ENCODE results near the gene UBC.

Gene UBC

DNA sequence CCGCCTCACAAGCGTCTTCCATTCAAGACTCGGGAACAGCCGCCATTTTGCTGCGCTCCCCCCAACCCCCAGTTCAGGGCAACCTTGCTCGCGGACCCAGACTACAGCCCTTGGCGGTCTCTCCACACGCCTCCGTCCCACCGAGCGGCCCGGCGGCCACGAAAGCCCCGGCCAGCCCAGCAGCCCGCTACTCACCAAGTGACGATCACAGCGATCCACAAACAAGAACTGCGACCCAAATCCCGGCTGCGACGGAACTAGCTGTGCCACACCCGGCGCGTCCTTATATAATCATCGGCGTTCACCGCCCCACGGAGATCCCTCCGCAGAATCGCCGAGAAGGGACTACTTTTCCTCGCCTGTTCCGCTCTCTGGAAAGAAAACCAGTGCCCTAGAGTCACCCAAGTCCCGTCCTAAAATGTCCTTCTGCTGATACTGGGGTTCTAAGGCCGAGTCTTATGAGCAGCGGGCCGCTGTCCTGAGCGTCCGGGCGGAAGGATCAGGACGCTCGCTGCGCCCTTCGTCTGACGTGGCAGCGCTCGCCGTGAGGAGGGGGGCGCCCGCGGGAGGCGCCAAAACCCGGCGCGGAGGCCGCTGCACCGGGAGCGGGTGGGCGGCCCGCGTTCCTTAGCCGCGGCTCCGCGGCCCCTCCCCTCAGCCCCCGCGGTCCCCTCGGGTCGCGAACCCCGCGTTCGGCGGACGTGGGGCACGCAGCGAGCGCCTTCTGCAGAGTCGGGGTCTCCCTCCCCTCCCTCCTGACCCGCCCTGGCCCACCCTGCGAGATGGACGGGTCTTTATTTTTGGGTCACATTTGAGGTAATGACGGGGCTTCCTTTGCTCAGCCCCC is at the start of gene UBC:
Gene UBC (minus strand): TSS at position 259 of the 847 bp plus-strand sequence. CDS start 879 bp downstream, outside the sequence.
- Histone ChIP-seq H3K27me3 (ENCODE audit: control insufficient read depth, insufficient read depth, low read length) (no peaks in the 10 kb centered on the region), H3K4me3 (ENCODE audit: low read length) (peak within 1 kb of the TSS; percentile 91), H3K36me3 (ENCODE audit: control insufficient read depth, insufficient read depth, low read length) (peaks cover 11% of the 10 kb centered on the region), H3K4me1 (ENCODE audit: control insufficient read depth, insufficient read depth, low read length) (peaks cover 53% of the 10 kb centered on the region), H3K9me3 (ENCODE audit: control insufficient read depth, low read length) (no peaks in the 10 kb centered on the region), H3K9ac (ENCODE audit: low read length) (peak within 1 kb of the TSS; percentile 100)

DNA sequence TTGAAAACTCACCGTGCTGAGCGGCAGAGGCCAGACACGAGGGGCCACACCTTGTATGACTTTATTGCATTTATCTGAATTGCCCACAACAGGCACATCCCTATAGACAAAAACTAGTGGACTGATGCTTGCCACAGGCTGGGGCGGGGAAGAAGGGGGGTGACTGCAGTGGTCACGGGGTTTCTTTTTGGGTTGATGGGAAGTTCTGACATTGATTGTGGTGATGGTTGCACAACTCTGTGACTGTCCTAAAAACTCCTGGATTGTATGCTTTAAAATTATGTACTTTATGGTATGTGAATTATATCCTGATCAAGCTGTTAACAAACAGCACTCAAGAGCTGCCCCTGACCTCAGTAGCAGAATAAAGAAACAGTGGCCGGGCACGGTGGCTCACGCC is 48.8 kb upstream of the UBC start:
- no peaks in the 10 kb centered on the region for H3K27me3 ChIP-seq (ENCODE audit: control insufficient read depth, insufficient read depth, low read length)
- H3K9me3 ChIP-seq (ENCODE audit: control insufficient read depth, low read length), result no peaks in the 10 kb centered on the region
- no peaks in the 10 kb centered on the region for H3K4me1 ChIP-seq (ENCODE audit: control insufficient read depth, insufficient read depth, low read length)
- H3K4me3 ChIP-seq (ENCODE audit: low read length), result no peak overlapping the region
- no peak overlapping the region for H3K9ac ChIP-seq (ENCODE audit: low read length)
- no peaks in the 10 kb centered on the region for H3K36me3 ChIP-seq (ENCODE audit: control insufficient read depth, insufficient read depth, low read length)

DNA sequence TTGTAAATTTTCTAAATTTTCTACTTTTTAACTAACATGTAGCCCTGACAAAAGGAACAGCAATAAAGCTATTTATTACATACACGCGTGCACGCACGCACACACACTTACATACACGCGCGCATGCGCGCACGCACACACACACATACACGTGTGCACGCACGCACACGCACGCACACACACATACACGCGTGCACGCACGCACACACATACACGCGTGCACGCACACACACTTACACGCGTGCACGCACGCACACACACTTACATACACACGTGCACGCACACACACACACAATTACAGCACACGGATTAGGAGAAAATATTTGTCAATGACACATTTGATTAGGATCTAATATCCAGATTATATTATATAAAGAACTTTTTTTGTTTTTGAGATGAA is 46.6 kb upstream of the UBC start:
- H3K9ac ChIP-seq (ENCODE audit: low read length), result no peak overlapping the region
- H3K4me1 ChIP-seq (ENCODE audit: control insufficient read depth, insufficient read depth, low read length), result no peaks in the 10 kb centered on the region
- H3K36me3 ChIP-seq (ENCODE audit: control insufficient read depth, insufficient read depth, low read length), result no peaks in the 10 kb centered on the region
- H3K27me3 ChIP-seq (ENCODE audit: control insufficient read depth, insufficient read depth, low read length), result no peaks in the 10 kb centered on the region
- no peaks in the 10 kb centered on the region for H3K9me3 ChIP-seq (ENCODE audit: control insufficient read depth, low read length)
- no peak overlapping the region for H3K4me3 ChIP-seq (ENCODE audit: low read length)

DNA sequence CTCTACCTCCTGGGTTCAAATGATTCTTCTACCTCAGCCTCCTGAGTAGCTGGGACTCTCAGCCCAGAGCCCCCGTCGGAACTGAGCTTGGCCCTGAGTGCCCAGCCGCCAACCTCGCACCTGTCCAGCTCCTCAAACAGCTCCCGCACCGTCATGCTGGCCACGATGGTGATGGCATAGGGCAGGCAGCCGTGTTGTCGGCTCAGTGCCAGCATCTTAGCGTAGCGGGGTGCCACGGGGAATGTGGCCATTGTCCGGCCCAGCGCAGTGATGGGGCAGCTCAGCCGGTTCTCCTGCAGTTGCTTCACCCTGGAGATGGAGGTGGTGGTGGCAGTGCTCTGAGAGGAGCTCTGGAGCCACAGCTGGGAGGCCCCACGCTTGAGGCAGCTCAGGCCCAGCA is 42.1 kb upstream of the UBC start:
- no peak overlapping the region for H3K4me3 ChIP-seq (ENCODE audit: low read length)
- no peaks in the 10 kb centered on the region for H3K36me3 ChIP-seq (ENCODE audit: control insufficient read depth, insufficient read depth, low read length)
- no peaks in the 10 kb centered on the region for H3K9me3 ChIP-seq (ENCODE audit: control insufficient read depth, low read length)
- H3K4me1 ChIP-seq (ENCODE audit: control insufficient read depth, insufficient read depth, low read length), result no peaks in the 10 kb centered on the region
- no peak overlapping the region for H3K9ac ChIP-seq (ENCODE audit: low read length)
- H3K27me3 ChIP-seq (ENCODE audit: control insufficient read depth, insufficient read depth, low read length), result no peaks in the 10 kb centered on the region

DNA sequence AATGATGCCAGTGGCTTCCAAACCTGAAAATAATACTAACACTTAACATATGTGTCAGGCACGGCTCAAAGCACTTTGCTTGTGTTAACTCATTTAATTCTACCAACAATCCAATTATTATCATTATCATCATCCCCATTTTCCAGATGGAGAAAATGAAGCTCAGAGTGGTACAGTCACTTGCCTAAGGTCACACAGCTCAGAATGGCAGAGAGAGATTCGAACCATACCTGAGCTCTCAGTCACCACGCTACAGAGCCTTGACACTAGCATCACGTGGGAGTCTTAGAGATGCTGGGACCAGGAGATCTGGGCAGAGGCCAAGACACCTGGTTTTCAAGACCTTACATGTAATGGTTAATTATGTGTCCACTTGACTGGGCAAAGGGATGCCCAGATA is 40.3 kb upstream of the UBC start:
- H3K27me3 ChIP-seq (ENCODE audit: control insufficient read depth, insufficient read depth, low read length), result no peaks in the 10 kb centered on the region
- no peaks in the 10 kb centered on the region for H3K4me1 ChIP-seq (ENCODE audit: control insufficient read depth, insufficient read depth, low read length)
- no peaks in the 10 kb centered on the region for H3K9me3 ChIP-seq (ENCODE audit: control insufficient read depth, low read length)
- no peaks in the 10 kb centered on the region for H3K36me3 ChIP-seq (ENCODE audit: control insufficient read depth, insufficient read depth, low read length)
- H3K9ac ChIP-seq (ENCODE audit: low read length), result no peak overlapping the region
- H3K4me3 ChIP-seq (ENCODE audit: low read length), result no peak overlapping the region

DNA sequence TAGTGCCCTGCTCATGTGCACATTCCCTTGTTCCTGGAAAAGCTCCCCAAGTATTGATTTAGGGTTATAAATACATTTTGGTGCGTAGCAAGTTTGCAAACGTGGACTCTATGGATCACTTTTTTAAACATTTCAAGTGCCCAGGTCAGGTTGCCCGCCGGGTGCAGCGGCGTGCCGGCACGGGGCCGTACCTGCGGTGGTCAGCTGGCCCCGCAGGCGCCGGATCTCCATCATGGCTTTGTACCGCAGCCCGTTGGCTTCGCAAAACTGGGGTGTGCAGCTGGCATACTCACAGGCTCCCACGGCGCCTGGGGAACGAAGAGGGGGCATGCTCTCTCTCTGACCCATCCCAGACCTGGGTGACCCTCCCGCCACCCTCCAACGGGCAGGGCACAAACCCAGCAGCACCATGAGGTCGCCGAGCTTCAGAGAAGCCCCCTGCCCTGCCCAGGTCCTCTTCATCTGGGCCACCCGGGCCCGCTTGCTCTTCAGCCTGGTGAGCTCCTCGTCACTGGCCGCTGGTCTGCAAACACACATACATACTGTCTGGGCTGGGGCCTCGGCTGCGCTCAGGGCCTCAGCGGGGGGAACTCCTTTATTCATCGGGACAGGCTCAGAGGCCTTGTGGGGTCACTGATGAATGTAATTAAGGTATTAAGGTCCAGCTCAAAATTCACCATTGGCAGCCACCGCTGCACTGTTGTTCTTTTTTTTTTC is 39.4 kb upstream of the UBC start:
- no peaks in the 10 kb centered on the region for H3K27me3 ChIP-seq (ENCODE audit: control insufficient read depth, insufficient read depth, low read length)
- no peak overlapping the region for H3K9ac ChIP-seq (ENCODE audit: low read length)
- H3K9me3 ChIP-seq (ENCODE audit: control insufficient read depth, low read length), result no peaks in the 10 kb centered on the region
- H3K4me3 ChIP-seq (ENCODE audit: low read length), result no peak overlapping the region
- no peaks in the 10 kb centered on the region for H3K4me1 ChIP-seq (ENCODE audit: control insufficient read depth, insufficient read depth, low read length)
- H3K36me3 ChIP-seq (ENCODE audit: control insufficient read depth, insufficient read depth, low read length), result no peaks in the 10 kb centered on the region

DNA sequence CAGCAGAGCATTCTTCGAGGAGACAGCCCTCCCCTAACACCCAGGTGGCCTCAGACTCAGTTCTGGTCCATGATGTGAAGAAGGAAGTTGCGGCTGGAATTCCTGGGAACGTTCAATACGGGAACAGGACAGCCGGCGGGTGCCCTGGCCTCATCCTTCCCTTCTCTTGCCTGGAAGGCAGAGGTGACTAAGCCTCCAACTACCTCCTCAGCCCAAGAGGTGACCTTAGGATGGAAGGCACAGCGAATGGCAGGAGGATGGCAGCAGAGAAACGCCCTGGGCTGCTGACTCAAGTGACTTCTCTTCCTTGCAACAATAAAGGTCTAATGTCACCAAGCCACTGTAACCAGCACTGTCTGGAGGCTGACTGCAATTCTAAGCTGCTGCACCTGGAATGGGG is 38.4 kb upstream of the UBC start:
- Histone ChIP-seq H3K9ac (ENCODE audit: low read length) (no peak overlapping the region), H3K36me3 (ENCODE audit: control insufficient read depth, insufficient read depth, low read length) (no peaks in the 10 kb centered on the region), H3K27me3 (ENCODE audit: control insufficient read depth, insufficient read depth, low read length) (no peaks in the 10 kb centered on the region), H3K9me3 (ENCODE audit: control insufficient read depth, low read length) (no peaks in the 10 kb centered on the region), H3K4me1 (ENCODE audit: control insufficient read depth, insufficient read depth, low read length) (no peaks in the 10 kb centered on the region), H3K4me3 (ENCODE audit: low read length) (no peak overlapping the region)

DNA sequence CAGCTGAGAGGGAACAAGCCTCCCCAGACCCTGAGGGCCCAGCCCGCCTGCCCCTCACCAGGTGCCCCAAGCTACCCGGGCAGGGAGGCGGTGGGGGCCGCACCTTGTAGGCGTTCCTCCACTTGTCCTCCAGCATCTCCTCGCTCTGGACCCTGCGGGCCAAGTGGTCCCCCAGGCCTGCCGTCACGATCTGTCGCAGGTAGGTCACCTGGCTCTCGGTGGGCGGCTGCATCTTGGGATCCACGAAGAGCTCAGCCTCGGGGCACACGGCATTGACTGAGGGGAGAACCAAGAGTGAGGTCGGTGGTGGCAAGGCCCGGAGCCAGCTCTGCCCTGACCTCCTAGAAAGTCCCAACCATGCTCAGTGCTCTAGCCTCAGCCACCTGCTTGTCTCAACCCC is 37.8 kb upstream of the UBC start:
- Histone ChIP-seq H3K9ac (ENCODE audit: low read length) (no peak overlapping the region), H3K4me3 (ENCODE audit: low read length) (no peak overlapping the region), H3K36me3 (ENCODE audit: control insufficient read depth, insufficient read depth, low read length) (no peaks in the 10 kb centered on the region), H3K9me3 (ENCODE audit: control insufficient read depth, low read length) (no peaks in the 10 kb centered on the region), H3K4me1 (ENCODE audit: control insufficient read depth, insufficient read depth, low read length) (no peaks in the 10 kb centered on the region), H3K27me3 (ENCODE audit: control insufficient read depth, insufficient read depth, low read length) (no peaks in the 10 kb centered on the region)

DNA sequence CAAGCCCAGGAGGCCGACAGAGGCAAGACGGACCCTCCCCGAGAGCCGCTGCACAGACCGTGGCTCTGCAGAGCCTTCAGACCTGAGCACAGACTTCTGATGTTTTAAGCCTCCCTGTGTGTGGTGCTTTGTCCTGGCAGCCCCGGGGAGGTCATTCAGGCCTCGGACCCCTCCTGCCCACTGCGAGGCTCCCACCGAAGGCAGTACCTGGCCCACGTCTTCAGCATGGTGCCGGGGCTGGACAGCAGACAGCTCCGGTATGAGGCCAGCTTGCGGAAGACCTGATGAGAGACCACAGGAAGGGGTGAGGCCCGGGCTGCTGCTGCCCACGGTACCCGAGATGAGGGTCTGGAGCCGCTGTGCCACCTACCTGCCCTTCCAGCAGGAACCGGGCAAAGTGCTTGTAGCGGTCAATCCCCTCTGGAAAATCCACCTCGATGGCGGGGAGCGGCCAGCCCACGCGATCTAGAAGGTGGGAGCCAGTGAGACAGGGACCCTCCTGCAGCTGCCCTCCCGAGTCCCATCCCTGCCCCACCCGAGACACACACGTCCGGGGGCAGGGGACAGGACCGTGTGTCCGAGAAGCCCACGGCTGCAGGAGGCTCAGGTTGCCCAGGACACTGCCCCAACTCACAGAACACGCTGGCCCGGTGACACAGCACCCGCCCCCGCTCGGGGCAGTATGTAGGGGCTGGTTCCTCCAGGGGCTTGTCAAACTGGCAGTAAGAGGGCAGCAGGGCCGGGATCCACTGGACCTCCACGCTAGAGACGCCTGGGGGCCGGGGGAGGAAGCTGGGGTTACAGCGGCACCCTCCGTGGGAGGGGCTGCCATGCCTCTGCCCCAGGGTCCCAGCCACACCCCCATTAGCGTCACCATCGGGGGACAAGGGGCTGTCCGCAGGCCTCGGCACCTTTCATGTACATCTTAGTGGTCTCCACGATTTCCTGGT is 35.6 kb upstream of the UBC start:
- no peaks in the 10 kb centered on the region for H3K36me3 ChIP-seq (ENCODE audit: control insufficient read depth, insufficient read depth, low read length)
- H3K9me3 ChIP-seq (ENCODE audit: control insufficient read depth, low read length), result no peaks in the 10 kb centered on the region
- no peaks in the 10 kb centered on the region for H3K27me3 ChIP-seq (ENCODE audit: control insufficient read depth, insufficient read depth, low read length)
- no peaks in the 10 kb centered on the region for H3K4me1 ChIP-seq (ENCODE audit: control insufficient read depth, insufficient read depth, low read length)
- H3K9ac ChIP-seq (ENCODE audit: low read length), result no peak overlapping the region
- H3K4me3 ChIP-seq (ENCODE audit: low read length), result no peak overlapping the region

DNA sequence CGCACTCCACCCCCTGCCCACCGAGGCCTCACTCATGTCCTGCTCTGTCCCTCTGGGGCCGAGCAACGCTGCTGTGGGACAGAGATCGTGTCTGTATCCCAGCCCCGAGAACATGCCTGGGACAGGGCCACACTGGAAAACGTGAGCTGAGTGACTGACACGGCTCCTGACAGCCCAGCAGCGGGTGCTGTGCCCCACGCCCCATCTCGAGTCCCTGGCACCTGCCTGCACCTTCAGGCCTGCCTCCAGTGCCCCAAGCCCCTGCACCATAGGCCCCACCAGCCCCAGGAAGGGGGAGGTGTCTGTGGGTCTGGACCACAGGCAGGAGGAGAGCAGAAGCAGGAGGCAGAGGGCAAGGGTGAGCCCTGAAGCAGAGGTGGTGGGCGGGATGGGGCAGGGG is 34.6 kb upstream of the UBC start:
- H3K9ac ChIP-seq (ENCODE audit: low read length), result no peak overlapping the region
- H3K9me3 ChIP-seq (ENCODE audit: control insufficient read depth, low read length), result no peaks in the 10 kb centered on the region
- H3K4me3 ChIP-seq (ENCODE audit: low read length), result no peak overlapping the region
- H3K27me3 ChIP-seq (ENCODE audit: control insufficient read depth, insufficient read depth, low read length), result no peaks in the 10 kb centered on the region
- H3K4me1 ChIP-seq (ENCODE audit: control insufficient read depth, insufficient read depth, low read length), result no peaks in the 10 kb centered on the region
- no peaks in the 10 kb centered on the region for H3K36me3 ChIP-seq (ENCODE audit: control insufficient read depth, insufficient read depth, low read length)

DNA sequence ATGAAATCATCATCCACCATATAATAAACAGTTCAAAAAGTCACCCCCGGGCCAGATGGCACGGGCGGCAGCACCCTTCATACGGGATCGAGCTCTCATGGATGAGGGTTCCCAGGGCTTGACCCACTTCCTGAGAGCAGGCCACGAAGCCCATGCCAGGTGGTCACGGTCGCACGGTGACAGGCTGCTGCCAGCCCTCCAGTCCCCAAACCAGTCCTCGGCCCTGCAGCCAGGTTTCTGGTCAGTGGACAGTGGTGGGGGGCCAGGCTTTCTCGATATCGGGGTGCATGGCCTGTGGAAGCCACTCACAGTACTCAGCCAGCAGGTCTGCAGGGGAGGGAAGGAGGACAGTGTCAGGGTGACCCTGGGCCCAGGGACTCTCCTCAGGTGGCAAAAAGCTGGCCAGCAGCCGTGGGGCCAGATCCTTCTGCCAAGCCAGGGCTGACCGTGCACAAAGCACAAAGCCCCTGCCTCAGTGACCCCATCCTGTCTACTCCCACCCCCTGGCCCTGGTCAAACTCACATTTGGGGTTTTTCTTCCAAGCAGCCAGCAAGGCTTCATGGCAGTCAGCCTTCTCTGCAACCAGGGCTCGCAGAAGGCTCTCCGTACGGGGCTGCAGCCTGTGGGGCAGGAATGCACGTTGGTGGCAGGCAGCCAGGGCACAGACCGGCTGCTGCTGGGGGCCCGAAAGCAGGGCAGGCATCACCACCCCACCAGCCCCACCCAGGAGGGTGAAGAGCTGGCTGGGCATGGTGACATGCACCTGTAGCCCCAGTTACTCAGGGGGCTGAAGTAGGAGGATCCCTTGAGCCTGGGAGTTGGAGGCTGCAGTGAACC is 33.3 kb upstream of the UBC start:
- no peak overlapping the region for H3K4me3 ChIP-seq (ENCODE audit: low read length)
- no peaks in the 10 kb centered on the region for H3K36me3 ChIP-seq (ENCODE audit: control insufficient read depth, insufficient read depth, low read length)
- no peak overlapping the region for H3K9ac ChIP-seq (ENCODE audit: low read length)

More for the DNA sequence above, 33.3 kb upstream of the UBC start:
- no peaks in the 10 kb centered on the region for H3K4me1 ChIP-seq (ENCODE audit: control insufficient read depth, insufficient read depth, low read length)
- H3K9me3 ChIP-seq (ENCODE audit: control insufficient read depth, low read length), result no peaks in the 10 kb centered on the region
- no peaks in the 10 kb centered on the region for H3K27me3 ChIP-seq (ENCODE audit: control insufficient read depth, insufficient read depth, low read length)

Measured in mucosa of stomach (tissue), 1 donor.